Hematopoietic multipotent progenitor cell treated with erythropoietin and hydrocortisone succinate and interleukin-3 and kit ligand, for 6 days (in vitro differentiated cells): ENCODE results near the gene EXOC7.

Source experiments
- DNase-seq: peaks from one replicate; pipeline ENCODE4 v3.0.0-alpha.2; 2015

EXOC7 gene

GRCh38 chr17:76036497-76037261, 66.9 kb downstream of the EXOC7 start:
- no peak for DNase-seq

GRCh38 chr17:76034428-76035350, 68.9 kb downstream of the EXOC7 start:
- peak; percentile 90 for DNase-seq

GRCh38 chr17:76033139-76033538, 70.4 kb downstream of the EXOC7 start:
- DNase-seq, result no peak

- no peak for DNase-seq
Observed at GRCh38 chr17:76032780-76033108, 70.8 kb downstream of the EXOC7 start.

- DNase-seq, result peak; percentile 33
Observed at GRCh38 chr17:76032073-76032779, 71.4 kb downstream of the EXOC7 start.
